Measurements from ENCODE around the gene BIRC3. TPM values are rescaled to one million over a fixed set of nuclear protein-coding genes. Genes with fewer than 3 reads are reported as not detected.

Gene BIRC3
- total RNA-seq, 1 experiment from 2014 or later = 2.5 TPM

DNA sequence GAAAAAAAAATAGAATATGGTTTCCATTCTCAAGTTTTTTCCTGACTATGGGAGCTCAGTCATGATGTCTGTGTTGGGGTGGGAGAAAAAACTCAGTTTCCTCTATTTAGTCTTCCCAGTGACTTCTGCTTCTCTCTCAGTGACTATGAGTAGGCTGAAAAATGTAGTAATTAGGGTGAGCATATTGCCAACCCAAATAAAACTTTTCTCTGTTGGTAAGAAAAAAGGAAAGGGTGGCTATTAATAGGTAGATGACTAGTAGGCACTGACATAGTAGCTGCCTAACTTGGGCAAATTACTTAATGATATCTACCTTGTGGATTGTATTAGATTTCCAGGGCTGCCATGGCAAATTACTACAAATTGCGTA is 34.2 kb upstream of the BIRC3 start:
- ChIA-PET CTCF (no interaction called here), POLR2A (ENCODE audit: low non-redundant PET) (interaction anchor here (0.5 to 0.6 kb wide), 2 partner anchors 167 to 173 kb away, joined by 3 read pairs; no protein-coding TSS in a partner anchor)
- H3K36me3 ChIP-seq (ENCODE audit: insufficient read depth, low read length, poor library complexity, severe bottlenecking) = no peaks in the 10 kb centered on the region
- no peak for DNase-seq (ENCODE audit: low spot score)
- no peak overlapping the region for H3K27ac ChIP-seq (ENCODE audit: low read depth, low read length, poor library complexity, severe bottlenecking)
- no TSS peak for BruUV-seq (replicated peaks)
- intact Hi-C loops (cut with micrococcal nuclease; ENCODE audit: unreplicated experiment) = no loop called here
- H3K27me3 ChIP-seq (replicated peaks; ENCODE audit: insufficient read depth, low read depth, low read length, poor library complexity) = no peaks in the 10 kb centered on the region
- no peak overlapping the region for H3K4me3 ChIP-seq (ENCODE audit: low read depth, low read length, poor library complexity, severe bottlenecking)
- peaks cover 11% of the 10 kb centered on the region for H3K4me1 ChIP-seq (ENCODE audit: insufficient read depth, low read length, poor library complexity, severe bottlenecking)
- no peaks in the 10 kb centered on the region for H3K9me3 ChIP-seq (ENCODE audit: low read depth, low read length, poor library complexity, severe bottlenecking)
- no peak for TF ChIP-seq EZH2 (IDR thresholded peaks at IDR 0.05; ENCODE audit: borderline replicate concordance, low read depth, low read length, poor library complexity, severe bottlenecking)
- TF ChIP-seq, protein P1, sequence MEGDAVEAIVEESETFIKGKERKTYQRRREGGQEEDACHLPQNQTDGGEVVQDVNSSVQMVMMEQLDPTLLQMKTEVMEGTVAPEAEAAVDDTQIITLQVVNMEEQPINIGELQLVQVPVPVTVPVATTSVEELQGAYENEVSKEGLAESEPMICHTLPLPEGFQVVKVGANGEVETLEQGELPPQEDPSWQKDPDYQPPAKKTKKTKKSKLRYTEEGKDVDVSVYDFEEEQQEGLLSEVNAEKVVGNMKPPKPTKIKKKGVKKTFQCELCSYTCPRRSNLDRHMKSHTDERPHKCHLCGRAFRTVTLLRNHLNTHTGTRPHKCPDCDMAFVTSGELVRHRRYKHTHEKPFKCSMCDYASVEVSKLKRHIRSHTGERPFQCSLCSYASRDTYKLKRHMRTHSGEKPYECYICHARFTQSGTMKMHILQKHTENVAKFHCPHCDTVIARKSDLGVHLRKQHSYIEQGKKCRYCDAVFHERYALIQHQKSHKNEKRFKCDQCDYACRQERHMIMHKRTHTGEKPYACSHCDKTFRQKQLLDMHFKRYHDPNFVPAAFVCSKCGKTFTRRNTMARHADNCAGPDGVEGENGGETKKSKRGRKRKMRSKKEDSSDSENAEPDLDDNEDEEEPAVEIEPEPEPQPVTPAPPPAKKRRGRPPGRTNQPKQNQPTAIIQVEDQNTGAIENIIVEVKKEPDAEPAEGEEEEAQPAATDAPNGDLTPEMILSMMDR (conservative IDR thresholded peaks at IDR 0.05; ENCODE audit: low read depth, low read length) = no peak

DNA sequence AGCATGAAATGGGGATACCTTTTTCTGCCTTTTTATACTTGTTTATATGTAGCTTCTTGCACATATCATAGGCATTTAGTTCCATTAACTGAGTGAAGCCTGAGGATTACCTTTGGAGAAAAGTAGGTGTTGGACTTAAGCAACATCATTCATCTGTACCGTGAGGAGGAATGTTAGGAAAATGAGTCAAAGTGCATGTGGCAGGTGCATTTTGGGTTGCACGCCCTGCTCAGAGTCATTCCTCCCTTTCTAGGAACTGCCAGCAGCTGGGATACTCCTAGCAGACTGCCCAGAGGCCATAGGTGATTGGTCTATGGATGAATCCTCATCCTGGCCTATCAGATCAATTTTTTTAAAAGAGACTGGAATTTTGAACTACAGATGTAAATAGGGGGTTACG is 33.3 kb upstream of the BIRC3 start:
- TF ChIP-seq EZH2 (IDR thresholded peaks at IDR 0.05; ENCODE audit: borderline replicate concordance, low read depth, low read length, poor library complexity, severe bottlenecking) = no peak
- TF ChIP-seq, protein P1 (conservative IDR thresholded peaks at IDR 0.05; ENCODE audit: low read depth, low read length) = no peak
- DNase-seq (ENCODE audit: low spot score) = no peak
- Histone ChIP-seq H3K4me3 (ENCODE audit: low read depth, low read length, poor library complexity, severe bottlenecking) (no peak overlapping the region), H3K27me3 (replicated peaks; ENCODE audit: insufficient read depth, low read depth, low read length, poor library complexity) (no peaks in the 10 kb centered on the region), H3K4me1 (ENCODE audit: insufficient read depth, low read length, poor library complexity, severe bottlenecking) (peaks cover 20% of the 10 kb centered on the region), H3K27ac (ENCODE audit: low read depth, low read length, poor library complexity, severe bottlenecking) (no peak overlapping the region), H3K9me3 (ENCODE audit: low read depth, low read length, poor library complexity, severe bottlenecking) (no peaks in the 10 kb centered on the region), H3K36me3 (ENCODE audit: insufficient read depth, low read length, poor library complexity, severe bottlenecking) (no peaks in the 10 kb centered on the region)
- BruUV-seq (replicated peaks) = no TSS peak
- POLR2A ChIA-PET (ENCODE audit: low non-redundant PET) = no interaction called here
- CTCF ChIA-PET = no interaction called here
- intact Hi-C loops (cut with micrococcal nuclease; ENCODE audit: unreplicated experiment) = no loop called here

DNA sequence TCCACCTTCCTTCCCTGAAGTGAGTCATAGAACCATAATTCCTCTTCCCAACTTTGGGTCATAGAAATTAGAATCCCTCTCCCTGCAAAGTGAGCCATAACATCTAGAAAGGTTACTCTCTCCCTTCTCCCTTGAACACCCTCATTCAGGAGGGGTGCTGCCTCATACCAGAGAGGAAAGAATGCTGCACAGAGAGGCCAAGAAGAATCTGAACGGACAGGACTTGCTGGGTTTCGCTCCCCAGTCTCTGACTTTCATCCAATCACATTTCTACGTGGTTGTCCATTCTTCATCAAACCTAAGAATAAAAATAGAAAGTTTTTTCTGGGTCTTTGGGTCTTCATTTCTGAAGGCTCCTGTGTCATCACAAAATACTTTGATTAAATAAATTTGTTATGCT is 31.0 kb upstream of the BIRC3 start:
- TF ChIP-seq, protein P1 (conservative IDR thresholded peaks at IDR 0.05; ENCODE audit: low read depth, low read length) = no peak
- no peak for TF ChIP-seq EZH2 (IDR thresholded peaks at IDR 0.05; ENCODE audit: borderline replicate concordance, low read depth, low read length, poor library complexity, severe bottlenecking)
- POLR2A ChIA-PET (ENCODE audit: low non-redundant PET) = no interaction called here
- no peak for DNase-seq (ENCODE audit: low spot score)
- BruUV-seq (replicated peaks) = no TSS peak
- Histone ChIP-seq H3K4me3 (ENCODE audit: low read depth, low read length, poor library complexity, severe bottlenecking) (no peak overlapping the region), H3K4me1 (ENCODE audit: insufficient read depth, low read length, poor library complexity, severe bottlenecking) (peaks cover 19% of the 10 kb centered on the region), H3K27me3 (replicated peaks; ENCODE audit: insufficient read depth, low read depth, low read length, poor library complexity) (no peaks in the 10 kb centered on the region), H3K36me3 (ENCODE audit: insufficient read depth, low read length, poor library complexity, severe bottlenecking) (no peaks in the 10 kb centered on the region), H3K27ac (ENCODE audit: low read depth, low read length, poor library complexity, severe bottlenecking) (no peak overlapping the region), H3K9me3 (ENCODE audit: low read depth, low read length, poor library complexity, severe bottlenecking) (no peaks in the 10 kb centered on the region)
- CTCF ChIA-PET = no interaction called here
- intact Hi-C loops (cut with micrococcal nuclease; ENCODE audit: unreplicated experiment) = loop anchor here (5.0 kb wide), 1 partner anchor 326 kb away; no protein-coding TSS in a partner anchor
